H1 (cell line): ENCODE measurements around the gene RNF144A. TPM values are rescaled to one million over a fixed set of nuclear protein-coding genes. Genes with fewer than 3 reads are reported as not detected.

Source experiments
- CTCF ChIA-PET: fragments of 300-600 bp; sonication (Branson Sonifier 250); formaldehyde crosslinking; loops from one replicate; lab custom pipeline; 2021; ENCODE audit not compliant: partially characterized antibody; lab: Charles Lee
- POLR2A ChIA-PET: fragments of 300-600 bp; sonication (Branson Sonifier 250); formaldehyde crosslinking; loops from one replicate; lab custom pipeline; 2021; ENCODE audit warnings: inconsistent platforms; ENCODE audit not compliant: partially characterized antibody; lab: Charles Lee
- DNase-seq, 2 experiments: peaks; one replicate each; pipeline versions ENCODE4 v3.0.0 to v3.0.0-alpha.2; 2010 to 2022; ENCODE audit warnings: low spot score in 2 of 2, low read depth in 1 of 2, mixed read lengths in 1 of 2
- FAIRE-seq: peaks from 2 replicates; lab custom pipeline; 2011; peaks lifted over from hg19 to GRCh38; lab: Jason Lieb, UNC
- H2AFZ ChIP-seq: 2 replicates; pipeline ENCODE4 v1.8.1; 2012; ENCODE audit warnings: low read length, inconsistent platforms
- H2AK5ac ChIP-seq: 2 replicates; pipeline ENCODE4 v1.6.1; 2013; ENCODE audit warnings: low read depth, low read length
- H2BK120ac ChIP-seq: replicated peaks from 2 replicates; pipeline ENCODE3; 2013; ENCODE audit warnings: low read depth, low read length, inconsistent platforms
- H2BK12ac ChIP-seq: 2 replicates; pipeline ENCODE4 v1.6.1; 2013; ENCODE audit warnings: low read depth, low read length
- H2BK15ac ChIP-seq: 2 replicates; pipeline ENCODE4 v1.6.1; 2013; ENCODE audit warnings: low read length
- H2BK20ac ChIP-seq: 2 replicates; pipeline ENCODE4 v1.6.1; 2013; ENCODE audit warnings: low read length
- H2BK5ac ChIP-seq: 2 replicates; pipeline ENCODE4 v1.6.1; 2013; ENCODE audit warnings: low read depth, low read length
- H3K14ac ChIP-seq: 2 replicates; pipeline ENCODE4 v1.6.1; 2013; ENCODE audit warnings: inconsistent platforms; ENCODE audit not compliant: insufficient read length
- H3K18ac ChIP-seq: 2 replicates; pipeline ENCODE4 v1.6.1; 2013; ENCODE audit warnings: low read length; ENCODE audit errors: extremely low read depth
- H3K23ac ChIP-seq: 2 replicates; pipeline ENCODE4 v1.6.1; 2013; ENCODE audit warnings: inconsistent platforms; ENCODE audit not compliant: insufficient read length
- H3K23me2 ChIP-seq: 2 replicates; pipeline ENCODE4 v1.6.1; 2013; ENCODE audit warnings: low read depth, low read length
- H3K27ac ChIP-seq: 2 replicates; pipeline ENCODE4 v1.6.1; 2011; ENCODE audit warnings: low read depth, low read length, inconsistent platforms
- H3K27me3 ChIP-seq, 4 experiments: replicated peaks in 1 of 4; 1 replicate in 1 of 4; 2 replicates in 3 of 4; pipeline versions ENCODE4 v1.6.1 to v1.8.1; 2011 to 2013; ENCODE audit warnings: low read length in 3 of 4, mild to moderate bottlenecking in 3 of 4, inconsistent platforms in 2 of 4, mixed read lengths in 2 of 4, moderate library complexity in 1 of 4; ENCODE audit not compliant: control insufficient read depth in 3 of 4, insufficient read depth in 3 of 4; ENCODE audit errors: extremely low read depth in 1 of 4
- H3K36me3 ChIP-seq, 4 experiments: 2 replicates each; pipeline versions ENCODE4 v1.6.1 to v1.8.1; 2011 to 2013; ENCODE audit warnings: mild to moderate bottlenecking in 4 of 4, low read length in 3 of 4, moderate library complexity in 2 of 4, control low read depth in 1 of 4, inconsistent platforms in 1 of 4; ENCODE audit not compliant: insufficient read depth in 4 of 4, control insufficient read depth in 2 of 4
- H3K4ac ChIP-seq: replicated peaks from 2 replicates; pipeline ENCODE3; 2013; ENCODE audit warnings: low read length, low read depth, mixed read lengths, inconsistent platforms; ENCODE audit not compliant: insufficient read length
- H3K4me1 ChIP-seq, 4 experiments: replicated peaks in 1 of 4; 1 replicate in 1 of 4; 2 replicates in 3 of 4; pipeline versions ENCODE4 v1.6.1 to v1.8.1; 2011 to 2013; ENCODE audit warnings: low read length in 3 of 4, inconsistent platforms in 2 of 4, mixed read lengths in 1 of 4; ENCODE audit not compliant: insufficient read depth in 4 of 4, control insufficient read depth in 3 of 4
- H3K4me2 ChIP-seq, 2 experiments: 2 replicates each; pipeline versions ENCODE4 v1.6.1 to v1.8.1; 2011 to 2013; ENCODE audit warnings: low read depth in 2 of 2, low read length in 2 of 2, control low read depth in 1 of 2, inconsistent platforms in 1 of 2, mild to moderate bottlenecking in 1 of 2; ENCODE audit not compliant: insufficient read depth in 1 of 2
- H3K4me3 ChIP-seq, 4 experiments: fragments of 200-600, 300-600 bp in 1 of 4; sonication (generic), shearing (Covaris generic), sonication (Bioruptor Twin) in 1 of 4; 2 replicates each; pipeline versions ENCODE4 v1.5.1 to v1.8.1; 2011 to 2016; ENCODE audit warnings: low read length in 4 of 4, low read depth in 3 of 4, control low read depth in 2 of 4, inconsistent platforms in 2 of 4, mild to moderate bottlenecking in 2 of 4, mixed read lengths in 1 of 4, moderate library complexity in 1 of 4; ENCODE audit not compliant: insufficient read depth in 2 of 4; ENCODE audit errors: extremely low read depth in 1 of 4
- H3K56ac ChIP-seq: replicated peaks from 2 replicates; pipeline ENCODE3; 2013; ENCODE audit warnings: low read depth, mild to moderate bottlenecking, mixed read lengths, low read length, inconsistent platforms; ENCODE audit not compliant: insufficient read length
- H3K79me1 ChIP-seq: 2 replicates; pipeline ENCODE4 v1.6.1; 2013; ENCODE audit warnings: low read depth, low read length, control low read depth
- H3K79me2 ChIP-seq, 2 experiments: 2 replicates each; pipeline versions ENCODE4 v1.6.1 to v1.8.1; 2012 to 2013; ENCODE audit warnings: low read length in 2 of 2, mild to moderate bottlenecking in 2 of 2, inconsistent platforms in 1 of 2; ENCODE audit not compliant: insufficient read depth in 2 of 2, control insufficient read depth in 1 of 2
- H3K9ac ChIP-seq, 4 experiments: replicated peaks in 1 of 4; 1 replicate in 1 of 4; 2 replicates in 3 of 4; pipeline versions ENCODE4 v1.6.1 to v1.8.1; 2011 to 2013; ENCODE audit warnings: low read depth in 3 of 4, low read length in 3 of 4, control low read depth in 2 of 4, mild to moderate bottlenecking in 2 of 4, moderate library complexity in 2 of 4, inconsistent platforms in 1 of 4; ENCODE audit errors: extremely low read depth in 1 of 4
- H3K9me3 ChIP-seq, 2 experiments: 2 replicates each; pipeline versions ENCODE4 v1.6.1 to v1.8.1; 2012 to 2013; ENCODE audit warnings: mild to moderate bottlenecking in 2 of 2, moderate library complexity in 2 of 2, control low read depth in 1 of 2, inconsistent platforms in 1 of 2, low read depth in 1 of 2, low read length in 1 of 2, mixed read lengths in 1 of 2; ENCODE audit not compliant: insufficient read depth in 2 of 2
- H4K20me1 ChIP-seq, 2 experiments: replicated peaks in 1 of 2; 2 replicates each; pipeline versions ENCODE3 to v1.8.1; 2011 to 2013; ENCODE audit warnings: inconsistent platforms in 2 of 2, low read length in 2 of 2, mild to moderate bottlenecking in 1 of 2; ENCODE audit not compliant: insufficient read depth in 2 of 2, control insufficient read depth in 1 of 2
- H4K5ac ChIP-seq: 2 replicates; pipeline ENCODE4 v1.6.1; 2013; ENCODE audit warnings: low read length, low read depth, mixed read lengths, inconsistent platforms; ENCODE audit not compliant: insufficient read length
- H4K8ac ChIP-seq: 2 replicates; pipeline ENCODE4 v1.8.0; 2013; ENCODE audit warnings: mild to moderate bottlenecking, moderate library complexity, low read length, inconsistent platforms; ENCODE audit not compliant: insufficient read depth; ENCODE audit errors: extremely low read depth
- H4K91ac ChIP-seq: replicated peaks from 2 replicates; pipeline ENCODE3; 2013; ENCODE audit warnings: low read length, mixed read lengths, inconsistent platforms; ENCODE audit not compliant: insufficient read length
- ASH2L ChIP-seq: fragments of 200-600, 300-600 bp; sonication (generic); IDR thresholded peaks from one replicate; pipeline ENCODE4 v1.7.1; 2017; ENCODE audit warnings: low read length
- EP300 ChIP-seq, 2 experiments: IDR thresholded peaks; 1 replicate in 1 of 2; 2 replicates in 1 of 2; pipeline ENCODE4 v1.6.1; 2011 to 2012; ENCODE audit warnings: low read depth in 2 of 2, low read length in 2 of 2, mild to moderate bottlenecking in 2 of 2, borderline replicate concordance in 1 of 2, inconsistent platforms in 1 of 2, moderate library complexity in 1 of 2
- WGBS, 2 experiments: shearing (Covaris generic) in 1 of 2; methylation state at CpG; one replicate each; pipeline versions ENCODE4 v1.1.6 to v1.1.7; 2013 to 2015; ENCODE audit warnings: low lambda C conversion rate in 2 of 2, mixed read lengths in 2 of 2, inconsistent platforms in 1 of 2, low coverage in 1 of 2, missing lambda C conversion rate in 1 of 2; ENCODE audit not compliant: insufficient replicate concordance in 2 of 2, insufficient coverage in 1 of 2, insufficient read length in 1 of 2; ENCODE audit errors: extremely low coverage in 1 of 2, missing lambda C conversion rate in 1 of 2; 5-methylcytosine and 5-hydroxymethylcytosine counted together
- polyA plus RNA-seq, 7 experiments: library from polyadenylated mRNA; depleted of rRNA in 3 of 7; stranded (reverse) in 5 of 7; unstranded in 2 of 7; fragments of >200 nt in 5 of 7; fragments of 200-250 nt in 2 of 7; gene quantifications; 1 replicate in 5 of 7; 2 replicates in 1 of 7; 4 replicates in 1 of 7; pipeline versions ENCODE4 v1.2.1 to v1.2.3, GENCODE V29; 2011 to 2013; ENCODE audit warnings: missing spikeins in 2 of 7, mixed read lengths in 2 of 7
- total RNA-seq: library from RNA; stranded (reverse); fragmentation: NEBNext Ultra II Directional; extraction: Animal tissue kit (Norgen Biotek cat#: 25700); gene quantifications from 2 replicates; pipeline ENCODE4 v1.2.1, GENCODE V29; 2021
- TF ChIP-seq, protein P1 (sequence below): IDR thresholded peaks from 2 replicates; pipeline ENCODE4 v1.6.1; 2012; ENCODE audit warnings: low read length, inconsistent platforms

Gene RNF144A
- total and polyA plus RNA-seq, 2 of the 8 experiments (the other 6 are each of a cell fraction or from before 2014, with no cell fraction given) = 14.0 to 15.0 TPM

GRCh38 chr2:6929196-6929819 lies 12.1 kb downstream of the RNF144A start:
- H3K14ac ChIP-seq = no peak overlapping the region
- H3K4me1 ChIP-seq = peaks cover 0 to 5% (median 2%) of the 10 kb centered on the region in 4 experiments; a peak in 4 of 7 replicates
- H4K5ac ChIP-seq = no peak overlapping the region
- no peak overlapping the region for H3K18ac ChIP-seq
- H3K27ac ChIP-seq = no peak overlapping the region
- CTCF ChIA-PET = interaction anchor here (0.6 to 1.9 kb wide), 7 partner anchors 9 to 318 kb away, joined by 3 to 9 read pairs (median 4); no protein-coding TSS in a partner anchor
- no peak overlapping the region for H4K8ac ChIP-seq
- H3K9ac ChIP-seq = no peak overlapping the region
- no peaks in the 10 kb centered on the region for H3K23me2 ChIP-seq
- H2BK12ac ChIP-seq = no peak overlapping the region
- H4K91ac ChIP-seq = no peak overlapping the region
- POLR2A ChIA-PET = interaction anchor here (1.3 to 1.9 kb wide), 2 partner anchors 10 to 12 kb away, joined by 4 to 7 read pairs; no protein-coding TSS in a partner anchor
- H3K27me3 ChIP-seq = no peaks in the 10 kb centered on the region
- WGBS, 2 experiments = 93% methylated on average over 6 of the region's 6 CpGs; no CpG with 5 or more reads in 1 of the 2 experiments
- H2BK15ac ChIP-seq = no peak overlapping the region
- H3K4me2 ChIP-seq = no peak overlapping the region
- DNase-seq (no peak), FAIRE-seq (no peak)
- H2AFZ ChIP-seq = no peak overlapping the region
- H2BK120ac ChIP-seq = no peak overlapping the region
- H3K4ac ChIP-seq = no peak overlapping the region
- H2BK5ac ChIP-seq = no peak overlapping the region
- no peak overlapping the region for H3K56ac ChIP-seq
- H3K36me3 ChIP-seq = no peaks in the 10 kb centered on the region; a peak in 1 of 8 replicates
- peaks cover 0 to 18% of the 10 kb centered on the region in 2 experiments; a peak in 2 of 4 replicates for H3K79me2 ChIP-seq
- H3K9me3 ChIP-seq = no peaks in the 10 kb centered on the region
- H3K4me3 ChIP-seq = no peak overlapping the region
- no peak overlapping the region for H2BK20ac ChIP-seq
- H2AK5ac ChIP-seq = no peak overlapping the region
- no peaks in the 10 kb centered on the region for H3K79me1 ChIP-seq
- H3K23ac ChIP-seq = no peak overlapping the region
- H4K20me1 ChIP-seq = peaks cover 3 to 6% of the 10 kb centered on the region in 2 experiments
- TF ChIP-seq, protein P1, sequence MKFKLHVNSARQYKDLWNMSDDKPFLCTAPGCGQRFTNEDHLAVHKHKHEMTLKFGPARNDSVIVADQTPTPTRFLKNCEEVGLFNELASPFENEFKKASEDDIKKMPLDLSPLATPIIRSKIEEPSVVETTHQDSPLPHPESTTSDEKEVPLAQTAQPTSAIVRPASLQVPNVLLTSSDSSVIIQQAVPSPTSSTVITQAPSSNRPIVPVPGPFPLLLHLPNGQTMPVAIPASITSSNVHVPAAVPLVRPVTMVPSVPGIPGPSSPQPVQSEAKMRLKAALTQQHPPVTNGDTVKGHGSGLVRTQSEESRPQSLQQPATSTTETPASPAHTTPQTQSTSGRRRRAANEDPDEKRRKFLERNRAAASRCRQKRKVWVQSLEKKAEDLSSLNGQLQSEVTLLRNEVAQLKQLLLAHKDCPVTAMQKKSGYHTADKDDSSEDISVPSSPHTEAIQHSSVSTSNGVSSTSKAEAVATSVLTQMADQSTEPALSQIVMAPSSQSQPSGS = no peak
- TF ChIP-seq ASH2L (no peak), EP300 (IDR thresholded peaks at IDR 0.05; ENCODE audit: borderline replicate concordance in 1 of 2, low read depth in 2 of 2, low read length in 2 of 2) (no peak)
